Suppressor macrophage treated with lipopolysaccharide for 1 hour (primary cell): Measurements from ENCODE around the gene FAM174C.
A peak's percentile ranks its signal among the peaks of the same experiment; 100 is the strongest.

Source experiments
- DNase-seq, 3 donors: peaks; one replicate each; pipeline ENCODE4 v3.0.0-alpha.2; 2020 to 2022

Gene FAM174C

DNA sequence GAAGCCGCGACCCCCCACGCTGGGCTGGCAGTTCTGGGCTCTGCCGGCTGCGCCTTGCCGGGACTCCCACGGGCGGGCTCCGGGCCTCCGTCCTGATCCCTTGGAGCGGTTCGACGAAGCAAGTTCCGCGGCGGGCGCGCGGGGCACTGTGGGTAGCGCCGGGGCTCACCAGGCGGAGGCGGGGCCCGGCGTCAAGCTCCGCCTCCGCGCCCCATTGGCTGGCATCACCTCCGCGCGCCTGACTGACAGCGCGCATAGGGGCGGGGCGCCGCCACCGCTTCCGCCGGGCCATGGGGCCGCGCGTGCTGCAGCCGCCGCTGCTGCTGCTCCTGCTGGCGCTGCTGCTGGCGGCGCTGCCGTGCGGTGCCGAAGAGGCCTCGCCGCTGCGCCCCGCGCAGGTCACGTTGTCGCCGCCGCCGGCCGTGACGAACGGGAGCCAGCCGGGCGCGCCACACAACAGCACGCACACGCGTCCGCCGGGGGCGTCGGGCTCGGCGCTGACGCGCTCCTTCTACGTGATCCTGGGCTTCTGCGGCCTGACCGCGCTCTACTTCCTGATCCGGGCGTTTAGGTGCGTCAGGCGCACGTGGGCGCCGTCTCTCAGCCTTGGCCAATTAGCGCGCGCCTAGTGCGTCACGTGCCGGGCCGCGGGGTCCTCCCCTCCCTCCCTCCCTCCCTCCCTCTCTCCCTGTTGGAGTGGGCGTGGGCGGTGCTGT, at the start of gene FAM174C:
TSS of gene FAM174C (plus strand) at position 271 of the 716 bp plus-strand sequence. CDS start at position 291, 20 bp downstream.
- peak; percentile 98 to 99 (median 98) for DNase-seq

DNA sequence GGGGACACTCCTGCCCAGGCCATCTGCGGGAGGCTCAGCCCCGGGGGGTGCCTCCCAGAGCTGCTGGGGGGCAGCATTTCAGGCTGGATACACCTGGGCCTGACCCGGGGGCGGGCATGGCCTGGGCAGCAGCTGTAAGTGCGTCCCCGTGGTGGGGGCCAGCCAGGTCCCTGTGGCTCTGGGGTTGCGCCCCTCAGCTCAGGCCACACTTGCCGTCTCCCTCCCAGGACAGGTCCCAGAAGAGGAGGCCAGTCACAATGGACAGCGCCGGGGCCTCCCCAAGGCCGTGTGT, 49.2 kb upstream of the FAM174C start:
- DNase-seq = no peak

DNA sequence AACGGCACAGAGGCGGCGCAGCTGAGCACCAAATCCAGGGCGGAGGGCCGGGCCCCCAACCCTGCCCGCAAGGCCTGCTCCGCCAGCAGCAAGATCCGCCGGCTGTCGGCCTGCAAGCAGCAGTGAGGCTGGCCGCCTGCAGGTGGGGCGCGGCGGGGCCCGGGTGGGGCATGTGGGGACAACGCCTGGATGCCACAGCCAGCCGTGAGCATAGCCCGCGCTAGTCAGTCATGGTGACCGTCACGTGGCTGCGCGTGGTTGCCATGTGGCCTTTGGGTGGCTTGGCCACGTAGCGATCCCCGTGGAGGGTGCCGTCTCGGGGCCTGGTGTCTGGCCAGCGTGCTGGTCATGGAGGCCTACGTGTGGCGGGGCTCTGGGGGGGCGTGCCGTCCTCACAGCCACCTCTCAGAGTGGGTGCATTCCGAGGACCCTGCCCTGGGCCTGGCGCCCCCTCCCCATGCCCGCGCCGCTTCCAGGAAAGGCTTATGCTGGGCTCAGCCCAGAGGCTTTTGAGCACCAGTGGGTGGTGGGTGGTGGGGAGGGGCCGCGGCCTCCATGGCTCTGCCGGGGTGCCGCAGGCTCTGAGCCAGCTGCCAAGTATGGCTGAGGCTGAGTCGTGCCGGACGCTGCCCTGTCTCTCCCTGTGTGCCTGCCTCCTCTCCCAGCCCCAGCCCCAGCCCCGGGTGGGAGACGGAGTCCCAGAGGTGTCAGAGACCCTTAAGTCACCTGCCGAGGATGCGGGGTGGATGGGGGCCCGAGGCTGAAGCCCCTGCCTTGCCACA, 48.6 kb upstream of the FAM174C start:
- no peak for DNase-seq

DNA sequence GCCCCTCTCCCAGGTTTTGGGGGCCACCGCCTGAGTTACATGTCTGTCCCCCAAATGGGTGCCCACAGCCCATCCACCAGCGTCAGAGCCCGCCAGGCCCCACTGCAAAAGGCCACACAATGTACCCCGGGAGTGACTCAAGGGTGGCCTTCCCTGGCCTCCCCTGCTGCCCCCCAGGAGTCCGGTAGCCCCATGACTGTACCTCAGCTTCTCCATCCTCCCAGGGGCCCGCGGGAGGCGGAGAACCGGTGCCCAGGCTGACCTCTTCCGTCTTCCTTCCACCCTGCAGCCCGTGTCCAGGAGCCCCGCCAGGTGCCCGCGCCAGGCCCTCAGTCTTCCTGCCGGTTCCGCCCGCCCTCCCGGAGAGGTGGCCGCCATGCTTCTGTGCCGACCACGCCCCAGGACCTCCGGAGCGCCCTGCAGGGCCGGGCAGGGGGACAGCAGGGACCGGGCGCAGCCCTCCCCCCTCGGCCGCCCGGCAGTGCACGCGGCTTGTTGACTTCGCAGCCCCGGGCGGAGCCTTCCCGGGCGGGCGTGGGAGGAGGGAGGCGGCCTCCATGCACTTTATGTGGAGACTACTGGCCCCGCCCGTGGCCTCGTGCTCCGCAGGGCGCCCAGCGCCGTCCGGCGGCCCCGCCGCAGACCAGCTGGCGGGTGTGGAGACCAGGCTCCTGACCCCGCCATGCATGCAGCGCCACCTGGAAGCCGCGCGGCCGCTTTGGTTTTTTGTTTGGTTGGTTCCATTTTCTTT, 47.9 kb upstream of the FAM174C start:
- no peak for DNase-seq

DNA sequence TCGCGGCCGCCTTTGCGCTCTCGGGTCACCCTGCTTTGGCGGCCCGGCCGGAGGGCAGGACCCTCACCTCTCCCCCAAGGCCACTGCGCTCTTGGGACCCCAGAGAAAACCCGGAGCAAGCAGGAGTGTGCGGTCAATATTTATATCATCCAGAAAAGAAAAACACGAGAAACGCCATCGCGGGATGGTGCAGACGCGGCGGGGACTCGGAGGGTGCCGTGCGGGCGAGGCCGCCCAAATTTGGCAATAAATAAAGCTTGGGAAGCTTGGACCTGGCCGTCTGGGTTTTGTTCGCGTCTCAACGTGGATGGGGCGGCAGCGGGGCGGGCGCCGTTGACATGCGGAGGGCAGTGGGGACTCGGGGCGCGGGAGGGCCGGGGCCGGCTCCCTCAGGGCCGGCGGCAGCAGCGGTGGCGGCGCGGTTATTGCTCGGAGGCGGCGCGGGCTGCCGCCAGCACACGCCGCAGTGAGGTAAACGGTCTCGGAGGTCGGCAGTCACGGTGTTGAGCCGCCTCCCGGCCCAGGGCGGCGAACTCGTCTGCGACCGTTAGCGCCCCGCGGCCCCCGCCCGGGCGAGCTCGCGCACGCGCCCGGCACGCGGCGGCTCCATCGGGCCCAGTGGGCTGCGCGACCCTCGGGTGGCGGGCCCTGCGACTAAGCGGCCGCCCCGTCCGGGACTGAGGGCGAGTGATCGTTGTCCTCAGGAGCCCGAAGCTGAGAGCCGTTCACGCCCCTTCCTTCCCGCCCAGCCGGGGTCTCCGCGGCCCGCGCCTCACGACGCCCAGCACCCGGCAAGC, 47.0 kb upstream of the FAM174C start:
- DNase-seq = no peak

DNA sequence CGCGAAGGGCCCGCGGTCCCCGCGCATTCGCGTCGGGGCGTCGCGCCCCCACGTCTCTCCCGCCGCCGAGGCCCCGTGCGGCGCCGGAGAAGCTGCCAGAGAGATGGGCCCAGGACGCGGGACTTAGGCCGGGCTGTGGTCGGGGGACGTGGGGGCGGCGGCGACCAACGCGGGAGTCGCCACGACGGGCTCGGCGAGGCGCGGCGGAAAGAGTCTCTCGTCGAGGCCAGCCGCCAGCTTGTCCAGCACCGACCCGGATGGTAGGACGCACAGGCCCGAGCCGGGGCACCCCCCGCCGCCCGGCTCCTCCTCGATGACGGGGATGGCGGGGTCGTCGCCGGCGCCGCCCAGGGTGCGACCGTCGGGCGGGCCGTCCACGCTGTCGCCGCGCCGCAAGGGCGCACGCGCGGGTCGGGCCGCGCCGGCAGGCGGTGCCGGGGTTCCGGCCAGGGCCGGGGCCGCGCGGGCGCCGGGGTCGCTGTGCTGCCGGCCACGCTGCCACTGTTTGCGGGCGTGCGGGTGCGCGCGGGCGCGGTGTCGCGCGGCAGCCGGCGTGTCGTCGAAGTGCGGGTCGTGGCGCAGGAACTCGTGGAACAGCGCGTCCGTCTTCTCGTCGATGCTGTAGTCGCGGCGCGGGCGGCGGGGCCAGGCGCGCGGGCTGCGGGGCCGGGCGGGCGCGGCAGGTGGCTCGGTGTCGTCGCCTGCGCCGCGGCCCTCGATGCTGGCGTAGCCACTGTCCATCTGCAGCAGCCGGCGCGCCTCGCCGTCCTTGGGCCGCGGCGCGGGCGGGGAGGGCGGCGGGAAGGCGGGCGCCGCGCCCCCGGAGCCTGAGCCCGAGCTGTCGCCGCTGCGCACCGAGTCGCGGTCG, 46.0 kb upstream of the FAM174C start:
- no peak for DNase-seq

DNA sequence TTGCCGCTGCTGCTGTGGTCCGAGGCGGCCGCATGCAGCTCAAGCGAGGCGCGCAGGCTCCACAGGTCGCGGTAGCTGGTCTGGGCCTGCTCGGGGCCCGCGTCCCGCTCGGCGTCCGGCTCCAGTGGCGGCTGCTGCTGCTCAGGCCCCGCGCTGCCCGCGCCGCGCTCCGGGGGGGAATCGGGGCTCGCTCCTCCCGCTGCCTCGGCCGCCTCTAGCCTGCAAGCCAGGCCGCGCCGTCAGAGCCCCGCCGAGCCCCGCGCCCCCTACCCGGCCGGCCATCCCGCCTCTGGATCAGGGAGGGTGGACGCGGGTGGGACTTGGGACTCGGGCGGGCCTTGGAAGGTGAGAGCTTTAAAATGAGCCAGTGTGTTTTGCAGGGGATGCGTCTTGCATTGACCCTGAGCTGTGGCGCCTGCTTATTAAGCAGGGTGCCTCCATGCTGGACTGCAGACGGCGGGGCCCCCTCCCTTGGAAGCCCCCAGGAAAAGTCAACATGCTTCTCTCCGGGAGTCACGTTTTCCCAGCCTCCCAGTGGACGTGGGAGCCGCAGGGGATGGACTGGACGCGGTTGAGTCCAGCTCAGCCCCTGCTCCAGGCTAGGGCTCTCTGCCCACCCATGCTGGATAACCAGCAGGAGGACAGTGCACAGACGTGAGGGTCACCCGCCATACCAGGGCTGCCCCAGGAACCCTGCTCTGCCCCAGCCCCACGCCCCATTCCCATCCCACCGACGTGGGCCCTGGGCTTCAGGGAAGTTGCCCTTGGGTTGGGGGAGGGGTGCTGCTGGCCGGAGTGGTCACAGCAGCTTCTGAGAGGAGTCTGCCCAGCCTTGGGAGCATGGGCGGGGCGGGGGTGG, 45.2 kb upstream of the FAM174C start:
- DNase-seq = no peak

DNA sequence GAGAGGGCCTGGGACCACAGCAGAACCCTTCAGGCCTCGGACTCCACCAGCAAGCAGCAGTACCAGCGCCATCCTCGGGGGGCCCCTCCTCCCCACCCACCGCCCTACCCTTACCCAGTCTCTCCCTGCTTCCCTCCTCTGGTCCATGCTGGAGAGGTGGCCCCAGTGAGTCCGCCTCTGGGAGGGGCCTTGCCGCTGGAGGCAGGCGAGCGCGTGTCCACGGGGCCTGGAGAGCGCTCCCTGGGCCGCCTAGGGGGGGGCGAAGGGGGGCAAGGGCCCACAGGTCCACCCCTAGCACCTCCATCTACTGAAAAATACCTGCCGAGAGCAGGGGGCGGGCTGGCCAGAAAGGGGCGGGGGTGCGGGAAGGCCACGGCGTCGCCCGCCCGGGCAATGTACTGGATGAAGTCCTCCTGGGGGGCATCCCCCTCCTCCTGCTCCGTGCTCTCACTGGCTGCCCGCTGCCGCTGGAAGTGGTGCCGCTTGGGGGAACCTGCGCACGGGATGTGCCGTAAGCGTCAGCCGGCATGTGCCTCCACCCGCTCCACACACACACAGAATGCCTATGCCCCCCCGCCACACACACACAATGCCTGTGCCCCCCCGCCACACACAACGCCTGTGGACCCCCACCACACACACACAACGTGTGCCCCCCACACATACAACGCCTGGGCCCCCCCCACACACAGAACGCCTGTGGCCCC, 44.4 kb upstream of the FAM174C start:
- DNase-seq = no peak

DNA sequence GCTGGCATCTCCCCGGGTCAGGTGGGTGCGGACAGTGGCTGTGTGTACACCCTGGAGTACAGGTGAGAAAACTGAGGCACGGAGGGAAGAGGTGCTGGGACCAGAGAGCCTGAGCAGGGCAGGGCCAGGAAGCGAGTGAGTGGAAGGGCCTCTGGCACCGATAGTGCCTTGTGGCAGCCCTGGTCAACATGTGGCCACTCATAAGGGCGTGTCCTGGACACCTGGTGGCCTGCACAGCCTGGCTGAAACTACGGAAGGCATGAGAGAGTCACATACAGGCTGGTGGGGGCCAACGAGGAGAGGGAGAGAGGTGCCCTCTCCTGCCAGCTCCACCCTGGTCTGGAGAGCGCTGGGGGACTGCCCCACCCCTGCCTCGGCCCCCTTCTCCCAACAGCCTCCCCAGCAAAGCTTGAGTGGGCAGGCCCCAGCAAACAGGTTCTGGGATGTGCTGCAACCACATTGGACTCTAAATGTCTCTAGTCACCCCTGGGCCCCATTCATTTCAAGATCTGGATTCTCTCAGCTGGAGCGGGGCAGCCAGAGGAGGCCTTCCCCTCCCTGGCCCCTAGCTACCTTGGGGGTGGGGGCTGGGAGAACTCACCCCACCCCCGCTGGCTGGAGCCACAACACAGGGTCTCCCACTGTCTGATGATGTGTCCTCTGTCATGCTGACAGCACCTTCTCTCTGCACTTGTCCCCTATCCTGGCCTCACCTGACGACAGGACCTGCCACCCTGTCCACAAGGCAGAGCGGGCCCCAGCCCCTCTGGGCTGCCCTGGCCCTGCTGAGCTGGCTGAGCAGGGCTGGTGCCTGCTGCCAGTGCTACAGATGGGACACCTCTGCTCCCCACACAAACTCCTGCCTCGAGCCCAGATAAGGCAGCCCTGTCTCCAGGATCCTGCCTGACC, 43.3 kb upstream of the FAM174C start:
- DNase-seq = no peak

DNA sequence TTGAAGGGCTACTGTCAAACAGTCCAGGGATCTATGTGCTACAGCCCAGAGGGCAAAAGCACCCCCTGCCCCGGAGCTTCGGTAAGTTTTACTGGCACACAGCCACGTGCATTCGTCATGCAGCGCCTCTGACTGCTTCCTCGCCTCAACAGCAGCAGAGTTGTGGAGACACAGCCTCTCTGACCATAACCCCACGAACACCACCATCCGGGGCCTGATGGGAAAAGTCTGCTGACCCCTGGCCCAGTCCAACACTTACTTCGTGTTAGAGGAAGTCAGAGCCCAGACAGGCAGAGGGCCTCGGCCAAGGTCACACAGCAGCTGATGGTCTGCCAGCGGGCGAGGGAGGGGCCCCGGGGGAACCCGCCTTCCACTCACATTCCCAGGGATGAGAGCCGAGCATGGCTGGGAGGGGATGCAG, 42.7 kb upstream of the FAM174C start:
- DNase-seq = peak; percentile 52 to 71 (median 54)

DNA sequence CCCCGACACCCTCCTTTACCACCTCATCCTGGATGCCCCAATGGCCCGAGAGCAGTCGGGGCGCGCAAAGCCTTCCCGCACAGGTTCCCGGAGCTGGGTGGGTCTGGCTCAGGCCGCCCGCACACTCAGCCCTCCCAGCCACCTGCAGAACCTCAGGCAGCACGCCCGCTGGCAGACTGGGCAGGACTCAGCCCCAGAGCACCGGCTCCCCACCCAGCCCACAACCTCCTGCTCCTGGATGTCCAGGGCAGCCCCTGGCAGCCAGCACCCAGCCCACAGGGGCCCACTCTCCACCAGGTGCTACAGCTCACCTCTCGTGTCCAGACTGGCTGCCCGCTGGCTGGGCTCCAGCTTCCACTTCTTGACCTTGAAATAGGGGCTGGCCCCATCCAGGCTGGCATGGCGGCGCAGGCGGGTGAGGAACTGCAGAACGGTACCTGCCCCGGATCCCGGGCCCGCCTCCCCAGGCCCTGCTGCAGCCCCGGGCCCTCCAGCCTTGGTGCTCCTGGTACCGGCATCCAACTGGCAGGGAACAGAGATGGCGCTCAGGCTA, 42.1 kb upstream of the FAM174C start:
- DNase-seq = no peak

DNA sequence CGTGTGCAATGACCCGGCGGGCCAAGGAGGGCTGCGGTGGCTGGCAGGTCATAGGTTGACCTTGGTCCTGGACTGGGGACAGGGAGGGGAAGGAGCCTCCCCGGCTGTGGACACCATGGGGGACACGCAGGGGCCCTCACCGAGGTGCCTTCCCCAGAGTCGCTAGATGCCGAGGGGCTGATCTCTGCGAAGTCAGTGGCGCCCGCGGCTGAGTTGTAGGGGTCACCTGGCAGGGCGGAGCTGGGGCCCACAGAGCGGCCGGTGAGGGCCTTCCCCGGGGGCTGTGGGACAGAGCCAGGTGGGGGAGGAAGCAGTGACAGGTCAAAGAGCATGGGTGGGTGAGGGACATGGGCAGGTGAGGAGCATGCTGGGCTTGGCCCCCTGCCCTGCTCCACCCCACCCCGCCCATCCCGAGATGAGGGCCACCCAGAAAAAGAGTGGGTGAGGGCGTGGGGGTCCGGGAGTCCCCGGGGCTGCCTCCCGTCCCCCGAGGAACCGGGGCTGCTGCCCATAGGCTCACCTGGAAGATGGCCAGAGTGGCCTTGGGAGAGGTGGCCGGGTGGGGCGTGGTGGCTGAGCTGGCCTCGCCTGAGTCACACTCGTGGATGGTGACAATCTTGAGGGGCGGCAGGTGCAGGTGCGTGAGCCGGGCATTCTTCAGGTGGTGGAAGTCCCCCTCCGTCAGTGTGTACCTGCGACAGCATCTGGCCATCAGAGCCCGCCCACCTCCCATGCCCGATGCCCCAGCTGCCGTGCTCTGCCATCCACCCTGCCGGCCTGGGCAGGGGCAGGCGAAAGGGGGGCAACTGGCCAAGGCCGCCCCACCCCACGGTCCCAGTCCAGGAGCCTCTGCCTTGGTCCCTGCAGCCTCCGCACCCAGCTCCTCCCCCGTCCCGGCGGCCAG, 41.0 kb upstream of the FAM174C start:
- DNase-seq = no peak

DNA sequence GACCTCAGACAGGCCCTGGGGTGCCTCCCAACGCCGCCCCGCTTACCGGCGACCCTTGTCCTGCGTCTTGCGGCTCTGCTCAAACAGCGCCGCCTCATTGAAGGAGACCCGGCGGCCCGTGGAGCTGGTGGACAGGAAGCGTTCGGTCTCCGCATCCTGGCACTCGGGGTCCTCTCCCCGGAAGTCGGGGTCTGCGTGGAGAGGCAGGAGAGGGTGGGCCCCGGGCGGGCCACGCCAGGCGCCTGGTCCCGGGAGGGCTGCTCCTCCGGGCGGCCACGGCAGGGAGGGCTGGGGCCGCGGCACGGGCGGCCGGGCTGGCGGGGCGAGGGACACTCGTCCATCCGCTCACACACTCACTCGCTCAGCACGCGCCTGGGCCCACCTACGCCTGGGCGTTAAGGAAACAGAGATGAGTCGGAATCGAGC, 40.4 kb upstream of the FAM174C start:
- DNase-seq = no peak

DNA sequence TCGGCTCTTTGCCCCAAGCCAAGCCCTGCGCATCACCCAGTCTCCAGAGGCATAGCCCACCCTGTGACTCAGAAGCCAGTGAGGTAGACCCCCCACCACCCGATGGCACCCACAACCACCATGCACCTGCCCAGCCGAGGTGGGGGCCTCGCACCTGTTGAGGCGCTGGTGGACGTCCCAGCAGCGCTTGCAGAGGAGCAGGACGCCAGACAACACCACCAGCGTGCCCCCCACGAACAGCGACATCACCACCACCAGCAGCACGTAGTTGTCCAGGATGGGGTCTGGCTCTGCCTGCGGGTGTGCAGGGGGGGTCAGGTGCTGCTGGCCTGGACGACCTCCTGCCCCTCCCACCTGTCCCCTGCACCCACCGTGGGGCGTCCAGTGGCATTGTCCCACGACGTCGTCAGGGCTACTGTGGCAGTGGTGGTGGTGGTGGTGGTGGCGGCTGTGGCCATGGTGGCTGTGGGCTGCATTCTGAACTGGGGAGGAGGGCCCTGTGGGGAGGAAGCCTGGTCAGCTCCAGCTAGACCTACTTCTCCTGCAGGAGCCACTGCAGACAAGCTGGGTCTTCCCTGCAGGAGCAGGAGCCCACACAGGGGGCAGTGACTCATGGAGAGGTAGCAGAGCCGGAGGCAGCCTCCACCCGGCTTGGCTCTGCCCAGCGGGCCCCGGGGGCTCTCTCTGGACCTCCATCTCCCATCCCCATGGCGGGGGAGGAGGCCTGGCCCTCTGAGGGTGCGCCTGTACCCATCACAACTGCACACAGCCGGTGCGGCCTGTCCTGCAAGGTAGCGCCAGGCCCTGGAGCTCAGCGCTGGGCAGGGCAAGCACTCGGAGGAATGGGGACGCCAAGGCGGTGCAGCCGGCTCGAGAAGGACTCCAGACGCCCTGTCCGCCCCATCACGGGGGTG, 39.4 kb upstream of the FAM174C start:
- peak in 1 of 3 donors; percentile 21 for DNase-seq

DNA sequence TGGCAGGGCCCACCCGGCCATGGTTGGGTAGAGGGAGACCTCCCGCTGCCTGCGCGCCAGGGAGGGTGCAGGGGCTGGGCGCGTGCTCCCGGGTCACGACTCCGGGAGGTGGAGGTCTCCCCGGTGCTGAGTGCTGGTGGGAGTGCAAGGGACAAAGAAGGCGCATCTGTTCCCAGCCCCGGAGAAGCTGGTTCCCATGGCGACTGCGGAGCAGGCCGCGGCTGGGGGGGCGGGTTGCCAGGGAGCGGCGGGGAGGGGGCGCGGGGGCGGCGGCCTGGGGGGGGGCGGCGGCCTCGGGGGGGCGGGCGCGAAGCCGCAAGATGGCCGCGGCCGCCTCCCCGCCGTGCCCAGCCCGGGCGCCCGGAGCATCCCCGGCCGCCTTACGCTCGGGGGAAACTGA, 38.8 kb upstream of the FAM174C start:
- DNase-seq = no peak

DNA sequence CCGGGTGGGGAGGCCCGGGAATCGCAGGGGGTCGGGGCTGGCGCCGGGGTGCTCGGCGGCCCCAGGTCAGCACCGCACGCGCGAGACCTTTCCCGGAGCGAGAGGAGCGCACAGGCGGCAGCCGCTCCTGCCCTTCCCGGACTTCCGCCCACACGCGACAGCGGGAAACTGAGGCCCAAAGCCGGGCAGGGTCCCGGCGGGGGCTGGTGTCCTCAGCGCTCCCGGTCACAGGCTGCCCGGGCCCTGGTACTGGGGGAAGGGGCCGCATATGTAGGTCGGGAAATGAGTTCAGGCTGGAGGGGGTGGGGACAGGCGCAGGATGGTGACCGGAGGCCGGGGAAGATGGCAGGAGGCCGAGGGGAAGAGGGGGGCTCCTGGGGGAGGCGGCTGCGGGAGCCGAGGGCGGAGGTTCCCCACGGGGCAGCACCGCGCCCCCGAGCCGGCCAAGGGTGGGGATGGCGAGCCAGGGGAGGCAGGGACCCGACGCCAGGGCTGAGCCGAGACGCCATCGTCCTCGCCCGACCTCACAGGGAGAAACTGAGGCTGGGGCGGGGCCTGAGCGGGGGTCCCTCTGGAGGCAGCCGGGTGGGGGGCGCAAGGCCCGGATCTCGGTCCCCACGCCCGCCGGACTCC, 38.2 kb upstream of the FAM174C start:
- peak in 1 of 3 donors; percentile 50 for DNase-seq
